GM13976 (cell line): ENCODE results near the gene SLC29A2.

Source experiments
- DNase-seq: peaks from one replicate; pipeline ENCODE4 v3.0.0; 2012; ENCODE audit warnings: low spot score
- CTCF ChIP-seq: IDR thresholded peaks from 2 replicates; pipeline ENCODE4 v1.5.1; 2012; ENCODE audit warnings: borderline replicate concordance, mild to moderate bottlenecking; ENCODE audit not compliant: insufficient read depth; ENCODE audit errors: extremely low read depth, missing control alignments, control extremely low read depth
- in situ Hi-C: fragments of 300-500 bp; cut with MboI; formaldehyde crosslinking; loops from one replicate; pipeline ENCODE4 v1.12.0; 2022; ENCODE audit warnings: low sequenced_read_pairs, mixed read lengths, inconsistent platforms; ENCODE audit not compliant: unreplicated experiment

The SLC29A2 gene, protein sequence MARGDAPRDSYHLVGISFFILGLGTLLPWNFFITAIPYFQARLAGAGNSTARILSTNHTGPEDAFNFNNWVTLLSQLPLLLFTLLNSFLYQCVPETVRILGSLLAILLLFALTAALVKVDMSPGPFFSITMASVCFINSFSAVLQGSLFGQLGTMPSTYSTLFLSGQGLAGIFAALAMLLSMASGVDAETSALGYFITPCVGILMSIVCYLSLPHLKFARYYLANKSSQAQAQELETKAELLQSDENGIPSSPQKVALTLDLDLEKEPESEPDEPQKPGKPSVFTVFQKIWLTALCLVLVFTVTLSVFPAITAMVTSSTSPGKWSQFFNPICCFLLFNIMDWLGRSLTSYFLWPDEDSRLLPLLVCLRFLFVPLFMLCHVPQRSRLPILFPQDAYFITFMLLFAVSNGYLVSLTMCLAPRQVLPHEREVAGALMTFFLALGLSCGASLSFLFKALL

DNA sequence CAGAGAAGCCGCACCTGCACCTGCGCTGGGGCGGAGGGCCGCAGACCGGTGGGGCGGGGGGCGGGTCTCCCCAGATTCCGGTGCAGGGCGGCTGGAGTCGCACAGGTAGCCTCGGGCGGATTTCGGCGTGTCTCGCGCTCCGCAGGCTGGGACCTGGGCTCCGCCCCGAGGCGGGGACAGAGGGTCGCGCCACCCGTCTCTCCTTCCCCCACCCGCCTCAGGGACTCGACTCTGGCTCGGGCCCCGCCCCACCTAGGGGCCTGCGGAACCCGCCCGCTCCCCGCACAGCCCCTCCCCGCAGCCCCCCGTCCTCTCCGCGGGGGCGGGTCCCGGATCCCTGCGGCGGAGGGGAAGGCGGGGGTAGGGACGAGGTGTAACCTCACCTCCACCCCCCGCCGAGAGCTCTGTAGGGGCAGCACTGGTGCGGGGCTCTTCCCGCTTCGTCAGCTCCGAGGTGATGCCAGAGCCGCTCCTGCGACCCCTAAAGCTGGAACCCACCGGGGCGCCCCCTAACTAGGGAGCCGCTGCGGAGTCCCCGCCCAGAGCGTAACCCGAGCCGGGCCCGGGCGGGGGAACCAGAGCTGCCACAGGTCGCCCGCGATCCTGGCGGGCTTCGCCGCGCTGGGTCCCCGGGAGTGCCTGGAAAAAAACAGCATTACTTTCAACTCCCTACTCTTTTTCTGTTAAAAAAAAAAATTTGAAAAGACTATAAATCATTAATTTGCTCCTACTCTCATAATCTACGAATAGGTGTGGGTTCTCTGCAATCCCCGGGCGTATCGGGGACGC, at the start of gene SLC29A2:
Gene SLC29A2, minus strand, starts transcription at position 134 of the 789 bp plus-strand sequence. CDS start 169 bp downstream, outside the sequence.
- in situ Hi-C loops = no loop called here
- peak; percentile 94 for DNase-seq
- TF ChIP-seq CTCF = no peak

GRCh38 chr11:66420671-66421476, 49.3 kb upstream of the SLC29A2 start, which contains the start of gene NPAS4:
NPAS4 (plus strand) TSS chr11:66421035; CDS start chr11:66421180, 145 bp downstream.
- in situ Hi-C loops = no loop called here
- no peak for TF ChIP-seq CTCF
- DNase-seq = no peak

DNA sequence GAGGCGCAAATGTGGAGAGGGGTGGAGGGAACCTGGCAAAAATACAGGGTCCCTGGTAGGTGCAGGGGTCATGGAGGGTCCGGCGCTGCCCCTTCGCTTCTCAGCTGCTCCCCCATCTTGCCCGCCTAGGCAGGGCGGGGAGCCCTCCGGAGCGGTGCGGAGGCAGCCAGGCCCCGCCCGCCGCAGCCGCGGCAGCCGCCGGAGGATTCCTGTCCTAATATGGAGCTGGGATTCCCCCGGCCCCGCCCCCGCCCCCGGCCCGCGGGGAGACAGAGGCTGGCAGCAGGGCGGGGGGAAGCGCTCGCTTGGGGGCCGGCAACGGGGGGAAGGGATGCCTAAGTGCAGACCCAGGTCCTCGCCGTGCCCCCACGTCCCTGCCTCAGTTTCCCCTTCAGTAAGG, 48.3 kb upstream of the SLC29A2 start:
- in situ Hi-C loops = no loop called here
- no peak for TF ChIP-seq CTCF
- DNase-seq = peak; percentile 27

- in situ Hi-C loops = no loop called here
- DNase-seq = no peak
- no peak for TF ChIP-seq CTCF
Observed at GRCh38 chr11:66418986-66419308, 47.4 kb upstream of the SLC29A2 start.

DNA sequence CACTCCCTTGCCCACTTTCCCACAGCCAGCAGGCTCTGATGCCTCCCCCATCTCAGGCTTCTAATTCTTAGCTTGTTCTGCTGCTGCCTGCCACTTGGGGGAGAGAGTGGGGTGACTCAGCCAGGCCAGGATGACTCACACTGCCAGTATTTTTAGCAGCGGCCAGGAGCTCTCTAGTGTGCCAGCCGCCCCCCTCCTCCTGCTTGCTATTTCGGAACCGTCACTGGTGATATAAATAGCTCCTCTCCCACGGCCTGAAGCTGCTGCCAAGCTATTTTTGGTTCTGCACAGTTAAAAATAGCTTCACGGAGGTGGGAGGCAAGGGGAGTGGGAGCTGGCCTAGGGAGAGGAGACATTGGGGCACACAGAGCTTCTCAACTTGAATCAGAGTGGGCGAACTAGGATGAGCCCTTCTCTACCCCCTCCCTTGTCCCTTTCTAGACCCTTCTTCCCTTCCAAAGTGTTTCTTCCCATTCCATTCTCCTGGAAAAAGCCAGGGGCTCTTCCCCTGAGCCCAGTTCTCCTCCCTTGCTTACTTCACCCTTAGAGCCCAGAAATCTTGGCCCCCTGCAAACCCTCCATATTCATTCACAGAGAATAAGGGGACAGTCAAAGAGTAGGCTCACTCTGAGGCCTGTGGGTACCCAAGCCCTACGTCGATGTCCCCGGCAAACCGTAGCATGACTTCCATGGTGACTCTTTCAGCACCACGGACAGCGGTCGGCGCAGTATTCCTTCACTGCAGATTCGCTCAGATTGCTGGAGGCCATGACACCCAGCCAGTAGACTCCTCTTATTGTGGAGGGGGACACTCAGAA, 46.8 kb upstream of the SLC29A2 start:
- in situ Hi-C loops = no loop called here
- peak; percentile 65 for DNase-seq
- peak; percentile 24 for TF ChIP-seq CTCF
